Measurements from ENCODE around the gene ATP8A2. TPM values are rescaled to one million over a fixed set of nuclear protein-coding genes. Genes with fewer than 3 reads are reported as not detected.
"Not testable (repeated sequence)": the region's sequence is repeated elsewhere in the genome, so short reads cannot be mapped to it uniquely, and the experiment has no call there.

ATP8A2 gene
- total RNA-seq, 2 donors from 2014 or later, result 0.08 to 0.19 TPM

DNA sequence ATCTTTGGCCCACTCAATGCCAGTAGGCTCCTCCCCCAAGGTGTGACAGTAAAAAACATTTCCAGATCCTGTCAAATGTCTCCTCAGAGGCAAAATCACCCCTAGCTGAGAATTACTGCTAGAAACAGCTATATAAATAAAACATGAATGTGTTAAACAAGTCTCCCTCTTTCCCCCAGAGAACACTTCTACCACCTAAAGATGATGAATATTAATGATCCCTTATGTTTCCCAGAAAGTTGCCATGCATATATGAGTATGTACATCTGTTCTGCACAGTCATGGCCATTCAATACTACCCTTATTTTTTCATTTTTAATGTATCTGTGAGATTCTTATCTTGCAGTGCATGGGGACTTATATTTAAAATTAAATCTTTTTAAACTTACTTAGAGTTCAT lies 450.0 kb downstream of the ATP8A2 start:
- Histone ChIP-seq H3K27me3 (no peaks in the 10 kb centered on the region), H3K27ac (no peak overlapping the region), H3K4me3 (no peak overlapping the region), H3K4me1 (no peaks in the 10 kb centered on the region), H3K9me3 (peaks cover 0 to 5% of the 10 kb centered on the region in 2 donors), H3K36me3 (no peaks in the 10 kb centered on the region)
- DNase-seq (ENCODE audit: low spot score), result no peak
- TF ChIP-seq, protein P1, sequence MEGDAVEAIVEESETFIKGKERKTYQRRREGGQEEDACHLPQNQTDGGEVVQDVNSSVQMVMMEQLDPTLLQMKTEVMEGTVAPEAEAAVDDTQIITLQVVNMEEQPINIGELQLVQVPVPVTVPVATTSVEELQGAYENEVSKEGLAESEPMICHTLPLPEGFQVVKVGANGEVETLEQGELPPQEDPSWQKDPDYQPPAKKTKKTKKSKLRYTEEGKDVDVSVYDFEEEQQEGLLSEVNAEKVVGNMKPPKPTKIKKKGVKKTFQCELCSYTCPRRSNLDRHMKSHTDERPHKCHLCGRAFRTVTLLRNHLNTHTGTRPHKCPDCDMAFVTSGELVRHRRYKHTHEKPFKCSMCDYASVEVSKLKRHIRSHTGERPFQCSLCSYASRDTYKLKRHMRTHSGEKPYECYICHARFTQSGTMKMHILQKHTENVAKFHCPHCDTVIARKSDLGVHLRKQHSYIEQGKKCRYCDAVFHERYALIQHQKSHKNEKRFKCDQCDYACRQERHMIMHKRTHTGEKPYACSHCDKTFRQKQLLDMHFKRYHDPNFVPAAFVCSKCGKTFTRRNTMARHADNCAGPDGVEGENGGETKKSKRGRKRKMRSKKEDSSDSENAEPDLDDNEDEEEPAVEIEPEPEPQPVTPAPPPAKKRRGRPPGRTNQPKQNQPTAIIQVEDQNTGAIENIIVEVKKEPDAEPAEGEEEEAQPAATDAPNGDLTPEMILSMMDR (IDR thresholded peaks at IDR 0.05), result no peak

DNA sequence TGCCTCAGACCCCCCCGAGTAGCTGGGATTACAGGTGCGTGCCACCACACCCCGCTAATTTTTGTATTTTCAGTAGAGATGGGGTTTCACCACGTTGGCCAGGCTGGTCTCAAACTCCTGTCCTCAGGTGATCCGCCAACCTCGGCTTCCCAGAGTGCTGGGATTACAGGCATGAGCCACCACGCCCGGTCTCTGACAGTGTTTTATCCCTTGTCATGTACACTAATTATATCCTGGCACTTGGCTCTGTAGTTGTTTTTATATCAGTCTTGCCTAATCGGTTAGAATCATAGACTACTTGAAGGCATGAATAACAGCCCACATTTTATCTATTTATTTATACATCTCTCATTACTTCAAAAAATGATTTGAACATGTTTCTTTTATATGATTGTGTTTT lies 455.4 kb downstream of the ATP8A2 start:
- not testable (repeated sequence) for H3K36me3 ChIP-seq; H3K4me1 ChIP-seq; DNase-seq (ENCODE audit: low spot score); H3K27ac ChIP-seq; H3K9me3 ChIP-seq; H3K27me3 ChIP-seq; H3K4me3 ChIP-seq

- TF ChIP-seq, protein P1 (IDR thresholded peaks at IDR 0.05), result no peak
- Histone ChIP-seq H3K36me3 (no peaks in the 10 kb centered on the region), H3K4me3 (no peak overlapping the region), H3K4me1 (no peaks in the 10 kb centered on the region), H3K27ac (no peak overlapping the region), H3K9me3 (peaks cover 0 to 5% of the 10 kb centered on the region in 2 donors), H3K27me3 (no peaks in the 10 kb centered on the region)
- no peak for DNase-seq (ENCODE audit: low spot score)
These were observed 456.2 kb downstream of the ATP8A2 start for GRCh38 chr13:25827831-25828465.

DNA sequence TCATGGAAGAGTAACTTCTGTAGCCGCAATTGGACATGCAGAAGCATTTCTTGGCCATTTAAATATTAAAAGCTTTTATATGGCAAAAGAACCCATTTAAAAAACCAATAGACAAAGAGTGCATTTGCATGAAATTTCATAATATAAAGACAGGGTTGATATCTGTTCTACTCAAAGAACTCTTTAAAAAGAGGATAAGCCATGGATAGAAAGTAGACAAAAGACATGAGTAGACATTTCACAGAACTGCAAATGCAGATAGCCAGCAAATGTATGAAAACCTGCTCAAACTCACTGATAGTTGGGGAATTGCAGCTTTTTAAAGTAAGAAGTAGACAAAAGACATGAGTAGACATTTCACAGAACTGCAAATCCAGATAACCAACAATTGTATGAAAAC lies 462.0 kb downstream of the ATP8A2 start:
- no peak overlapping the region for H3K27ac ChIP-seq
- no peaks in the 10 kb centered on the region for H3K9me3 ChIP-seq
- no peaks in the 10 kb centered on the region for H3K27me3 ChIP-seq
- DNase-seq (ENCODE audit: low spot score), result no peak
- H3K4me3 ChIP-seq, result no peak overlapping the region
- TF ChIP-seq, protein P1 (IDR thresholded peaks at IDR 0.05), result no peak
- H3K36me3 ChIP-seq, result no peaks in the 10 kb centered on the region
- no peaks in the 10 kb centered on the region for H3K4me1 ChIP-seq

DNA sequence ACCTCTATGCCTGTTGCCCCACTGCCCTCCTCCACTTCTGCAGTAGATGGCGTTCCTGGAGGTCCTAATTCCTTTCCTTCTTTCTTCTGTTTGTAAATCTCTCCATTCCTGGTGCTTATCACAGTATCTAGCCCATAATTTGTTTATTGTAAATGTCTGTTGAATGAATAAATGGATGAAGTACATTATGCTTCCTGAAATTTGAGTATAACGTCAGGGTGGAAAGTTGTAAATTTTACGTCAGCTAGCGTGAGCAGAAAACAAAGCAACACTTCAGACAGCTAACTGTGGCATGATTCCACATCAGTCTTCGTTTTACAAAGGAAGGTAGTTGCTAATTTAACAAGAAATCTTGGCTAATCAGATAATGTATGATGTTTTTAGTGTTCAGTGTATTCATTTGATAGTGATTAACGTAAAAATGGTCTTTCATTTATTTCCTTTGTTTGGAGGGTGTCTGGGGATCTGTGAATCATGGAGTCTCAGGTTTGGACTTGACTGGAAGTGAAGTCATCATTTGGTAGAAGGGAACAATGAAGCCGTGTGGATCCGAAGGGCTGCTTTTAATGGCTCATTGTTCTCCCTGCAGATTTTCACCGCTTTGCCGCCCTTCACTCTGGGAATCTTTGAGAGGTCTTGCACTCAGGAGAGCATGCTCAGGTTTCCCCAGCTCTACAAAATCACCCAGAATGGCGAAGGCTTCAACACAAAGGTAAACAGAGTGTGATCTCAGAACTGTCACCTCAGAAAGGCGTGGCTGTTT lies 465.0 kb downstream of the ATP8A2 start:
- no peak overlapping the region for H3K27ac ChIP-seq
- no peaks in the 10 kb centered on the region for H3K27me3 ChIP-seq
- H3K4me1 ChIP-seq, result no peaks in the 10 kb centered on the region
- DNase-seq (ENCODE audit: low spot score), result no peak
- no peaks in the 10 kb centered on the region for H3K36me3 ChIP-seq
- TF ChIP-seq, protein P1 (IDR thresholded peaks at IDR 0.05), result no peak
- no peak overlapping the region for H3K4me3 ChIP-seq
- H3K9me3 ChIP-seq, result no peaks in the 10 kb centered on the region

- Histone ChIP-seq H3K36me3 (no peaks in the 10 kb centered on the region), H3K4me1 (no peaks in the 10 kb centered on the region), H3K27me3 (no peaks in the 10 kb centered on the region), H3K9me3 (no peaks in the 10 kb centered on the region), H3K27ac (no peak overlapping the region), H3K4me3 (no peak overlapping the region)
- no peak for DNase-seq (ENCODE audit: low spot score)
- TF ChIP-seq, protein P1 (IDR thresholded peaks at IDR 0.05), result no peak
These were observed 467.6 kb downstream of the ATP8A2 start for GRCh38 chr13:25839371-25839770.
